ENCODE data around the gene GNB5. TPM values are rescaled to one million over a fixed set of nuclear protein-coding genes. Genes with fewer than 3 reads are reported as not detected.

Gene GNB5
- total RNA-seq, 1 experiment from 2014 or later: 29.8 TPM

DNA sequence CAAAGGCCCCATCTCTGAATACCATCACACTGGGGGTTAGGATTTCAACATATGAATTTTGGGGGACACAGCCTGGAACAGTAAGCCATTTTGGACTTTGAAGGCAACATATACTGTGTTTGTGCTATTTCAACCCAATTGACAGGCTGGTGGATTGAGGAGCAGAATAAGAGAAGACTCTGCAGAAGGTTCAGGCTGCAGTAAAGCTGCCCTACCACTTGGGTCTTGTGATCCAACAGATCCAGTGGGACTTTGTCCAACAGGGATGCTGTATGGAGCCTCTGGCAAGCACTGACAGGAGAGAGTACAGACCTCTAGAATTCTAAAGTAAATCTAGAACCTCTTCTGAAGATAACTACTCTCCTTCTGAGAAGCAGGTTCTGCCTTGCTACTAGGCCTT is 77.5 kb downstream of the GNB5 start:
- H3K23ac ChIP-seq (ENCODE audit: insufficient read length, low read depth, low read length): no peak overlapping the region
- no peak overlapping the region for H3K27ac Mint-ChIP-seq
- no peaks in the 10 kb centered on the region for H3K23me2 ChIP-seq (ENCODE audit: insufficient read length, low read depth, low read length, poor library complexity, severe bottlenecking)
- H2AK5ac ChIP-seq (ENCODE audit: insufficient read length, low read length): no peak overlapping the region
- H3K9ac ChIP-seq (ENCODE audit: extremely low read depth, insufficient read length, low read length): no peak overlapping the region
- no peak overlapping the region for H3K4me2 ChIP-seq (ENCODE audit: insufficient read depth, insufficient read length, low read length)
- peaks cover 3% of the 10 kb centered on the region; the same call in 1 of the 2 replicates for H3K4me1 ChIP-seq (ENCODE audit: insufficient read depth, low read length)
- no peak overlapping the region for H4K5ac ChIP-seq (ENCODE audit: insufficient read length, low read depth, low read length)
- no peak overlapping the region for H4K8ac ChIP-seq (replicated peaks; ENCODE audit: insufficient read length, low read depth, low read length)
- H3K4ac ChIP-seq (ENCODE audit: low read depth, low read length): no peak overlapping the region
- H3K27me3 ChIP-seq (ENCODE audit: insufficient read depth, low read length): no peaks in the 10 kb centered on the region
- no peak overlapping the region for H3K56ac ChIP-seq (ENCODE audit: insufficient read length, low read depth, low read length)
- no peaks in the 10 kb centered on the region for H3K9me3 ChIP-seq (ENCODE audit: control insufficient read depth, low read depth, low read length)
- H2BK20ac ChIP-seq (ENCODE audit: low read depth, low read length, poor library complexity, severe bottlenecking): no peak overlapping the region
- H3K4me1 Mint-ChIP-seq: peaks cover 20% of the 10 kb centered on the region in 2 experiments
- no peak overlapping the region for H3K4me3 Mint-ChIP-seq
- H3K79me1 ChIP-seq (ENCODE audit: insufficient read depth, low read depth, low read length, poor library complexity, severe bottlenecking): no peaks in the 10 kb centered on the region
- H3K14ac ChIP-seq (ENCODE audit: insufficient read depth, low read length): no peak overlapping the region
- DNase-seq: no peak
- H4K20me1 ChIP-seq (ENCODE audit: control insufficient read depth, insufficient read depth, insufficient read length): no peaks in the 10 kb centered on the region
- peaks cover 0 to 2% of the 10 kb centered on the region in 2 experiments; a peak in 1 of 5 replicates for H3K9me3 Mint-ChIP-seq
- no peaks in the 10 kb centered on the region for H3K79me2 ChIP-seq (ENCODE audit: insufficient read depth, low read length)
- H2BK120ac ChIP-seq (ENCODE audit: low read depth, low read length, poor library complexity, severe bottlenecking): no peak overlapping the region
- H4K91ac ChIP-seq (ENCODE audit: insufficient read length, low read depth, low read length): no peak overlapping the region
- no peak overlapping the region for H3K18ac ChIP-seq (ENCODE audit: insufficient read length, low read depth, low read length)
- TF ChIP-seq, protein P1, sequence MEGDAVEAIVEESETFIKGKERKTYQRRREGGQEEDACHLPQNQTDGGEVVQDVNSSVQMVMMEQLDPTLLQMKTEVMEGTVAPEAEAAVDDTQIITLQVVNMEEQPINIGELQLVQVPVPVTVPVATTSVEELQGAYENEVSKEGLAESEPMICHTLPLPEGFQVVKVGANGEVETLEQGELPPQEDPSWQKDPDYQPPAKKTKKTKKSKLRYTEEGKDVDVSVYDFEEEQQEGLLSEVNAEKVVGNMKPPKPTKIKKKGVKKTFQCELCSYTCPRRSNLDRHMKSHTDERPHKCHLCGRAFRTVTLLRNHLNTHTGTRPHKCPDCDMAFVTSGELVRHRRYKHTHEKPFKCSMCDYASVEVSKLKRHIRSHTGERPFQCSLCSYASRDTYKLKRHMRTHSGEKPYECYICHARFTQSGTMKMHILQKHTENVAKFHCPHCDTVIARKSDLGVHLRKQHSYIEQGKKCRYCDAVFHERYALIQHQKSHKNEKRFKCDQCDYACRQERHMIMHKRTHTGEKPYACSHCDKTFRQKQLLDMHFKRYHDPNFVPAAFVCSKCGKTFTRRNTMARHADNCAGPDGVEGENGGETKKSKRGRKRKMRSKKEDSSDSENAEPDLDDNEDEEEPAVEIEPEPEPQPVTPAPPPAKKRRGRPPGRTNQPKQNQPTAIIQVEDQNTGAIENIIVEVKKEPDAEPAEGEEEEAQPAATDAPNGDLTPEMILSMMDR (conservative IDR thresholded peaks at IDR 0.05): no peak
- no peak overlapping the region for H3T11ph ChIP-seq (ENCODE audit: low read length)
- H2BK12ac ChIP-seq (ENCODE audit: insufficient read length, low read depth, low read length): no peak overlapping the region
- no peaks in the 10 kb centered on the region; the same call in 1 of the 2 replicates for H3K27me3 Mint-ChIP-seq (ENCODE audit: low read depth)
- no peaks in the 10 kb centered on the region for H3K36me3 Mint-ChIP-seq (ENCODE audit: insufficient read depth in 1 of 3, low read depth in 3 of 3)
- H3K27ac ChIP-seq (ENCODE audit: insufficient read length, low read depth, low read length): no peak overlapping the region
- no peak overlapping the region for H2BK5ac ChIP-seq (ENCODE audit: insufficient read length, low read length)
- no peak overlapping the region for H2AFZ ChIP-seq (ENCODE audit: low read length)
- H2BK15ac ChIP-seq (ENCODE audit: low read depth, low read length): no peak overlapping the region

All from H9 (cell line).